OCI-LY1 (cell line): ENCODE measurements around the gene GSTO1.

ENCODE experiments used
- H2AFZ ChIP-seq: fragments of 200-600 bp; sonication (generic), shearing (Covaris generic); 2 replicates; pipeline ENCODE4 v1.6.0; 2014; ENCODE audit warnings: antibody characterized with exemption, mild to moderate bottlenecking, low read length
- H3F3A ChIP-seq: fragments of 200-600 bp; sonication (generic), shearing (Covaris generic); 2 replicates; pipeline ENCODE4 v1.6.0; 2014; ENCODE audit warnings: mild to moderate bottlenecking, antibody characterized with exemption, low read length, moderate library complexity; ENCODE audit not compliant: insufficient read depth
- H3K27ac ChIP-seq: fragments of 200-600 bp; sonication (generic); 2 replicates; pipeline ENCODE4 v1.5.1; 2014; ENCODE audit warnings: low read length, mixed run types, mild to moderate bottlenecking, low read depth; ENCODE audit not compliant: poor library complexity, severe bottlenecking
- H3K27me3 ChIP-seq: fragments of 200-600 bp; sonication (generic); 2 replicates; pipeline ENCODE4 v1.6.0; 2014; ENCODE audit warnings: antibody characterized with exemption, mild to moderate bottlenecking, low read length, moderate library complexity; ENCODE audit not compliant: insufficient read depth
- H3K36me3 ChIP-seq: fragments of 200-600 bp; sonication (generic); 2 replicates; pipeline ENCODE4 v1.6.1; 2014; ENCODE audit warnings: mild to moderate bottlenecking, antibody characterized with exemption, low read length, moderate library complexity, mixed read lengths; ENCODE audit not compliant: insufficient read depth
- H3K4me1 ChIP-seq: fragments of 200-600 bp; sonication (generic); 2 replicates; pipeline ENCODE4 v1.5.1; 2014; ENCODE audit warnings: mild to moderate bottlenecking, low read length, moderate library complexity; ENCODE audit not compliant: insufficient read depth, severe bottlenecking
- H3K4me2 ChIP-seq: fragments of 200-600 bp; sonication (generic), shearing (Covaris generic); 2 replicates; pipeline ENCODE4 v1.6.1; 2014; ENCODE audit warnings: low read length
- H3K4me3 ChIP-seq: fragments of 200-600 bp; sonication (generic); 2 replicates; pipeline ENCODE4 v1.5.1; 2014; ENCODE audit warnings: low read length, low read depth, mild to moderate bottlenecking, mixed read lengths; ENCODE audit not compliant: poor library complexity, severe bottlenecking
- H3K79me2 ChIP-seq: fragments of 200-600 bp; shearing (Covaris generic); 2 replicates; pipeline ENCODE4 v1.6.1; 2016; ENCODE audit warnings: mixed run types, low read length, mixed read lengths; ENCODE audit not compliant: insufficient read depth
- H3K9ac ChIP-seq: fragments of 200-600 bp; sonication (generic), shearing (Covaris generic); 2 replicates; pipeline ENCODE4 v1.6.1; 2014; ENCODE audit warnings: mild to moderate bottlenecking, low read length, mixed read lengths
- H3K9me2 ChIP-seq: fragments of 200-600 bp; sonication (generic), shearing (Covaris generic); 2 replicates; pipeline ENCODE4 v1.6.1; 2014; ENCODE audit warnings: low read depth, mild to moderate bottlenecking, low read length, mixed read lengths
- H3K9me3 ChIP-seq: fragments of 200-600 bp; shearing (Covaris generic); 2 replicates; pipeline ENCODE4 v1.6.1; 2014; ENCODE audit warnings: low read length, mixed read lengths
- H4K20me1 ChIP-seq: fragments of 200-600 bp; sonication (generic), shearing (Covaris generic); 2 replicates; pipeline ENCODE4 v1.6.0; 2016; ENCODE audit warnings: mild to moderate bottlenecking, low read length; ENCODE audit not compliant: insufficient read depth
- CTCF ChIP-seq: fragments of 200-600 bp; sonication (generic), shearing (Covaris generic); IDR thresholded peaks from 2 replicates; pipeline ENCODE4 v1.5.1; 2017; ENCODE audit warnings: mild to moderate bottlenecking, antibody characterized with exemption, low read length, moderate library complexity, mixed read lengths
- EZH2 ChIP-seq: fragments of 200-600 bp; sonication (generic), shearing (Covaris generic); IDR thresholded peaks from 2 replicates; pipeline ENCODE4 v1.8.0; 2017; ENCODE audit warnings: borderline replicate concordance, mixed run types, mild to moderate bottlenecking, antibody characterized with exemption, low read length, moderate library complexity, mixed read lengths

Gene GSTO1

GRCh38 chr10:104260775-104261115 is 6.1 kb downstream of the GSTO1 start:
- Histone ChIP-seq H3K36me3 (peaks cover 43% of the 10 kb centered on the region), H4K20me1 (no peaks in the 10 kb centered on the region), H3K9ac (no peak overlapping the region), H2AFZ (no peak overlapping the region), H3K9me3 (no peaks in the 10 kb centered on the region), H3K4me3 (no peak overlapping the region), H3K27me3 (no peaks in the 10 kb centered on the region), H3K27ac (no peak overlapping the region), H3K4me1 (peaks cover 6% of the 10 kb centered on the region), H3K9me2 (no peaks in the 10 kb centered on the region), H3K4me2 (no peak overlapping the region), H3K79me2 (no peaks in the 10 kb centered on the region; the same call in 1 of the 2 replicates), H3F3A (no peaks in the 10 kb centered on the region)
- TF ChIP-seq CTCF (no peak), EZH2 (no peak)

- H3K27me3 ChIP-seq = no peaks in the 10 kb centered on the region
- peaks cover 1% of the 10 kb centered on the region for H3K4me1 ChIP-seq
- H3F3A ChIP-seq = no peaks in the 10 kb centered on the region
- H3K79me2 ChIP-seq = peaks cover 4% of the 10 kb centered on the region; the same call in 1 of the 2 replicates
- H4K20me1 ChIP-seq = no peaks in the 10 kb centered on the region
- H3K4me3 ChIP-seq = no peak overlapping the region
- no peak overlapping the region for H3K4me2 ChIP-seq
- TF ChIP-seq EZH2 = no peak
- no peak for TF ChIP-seq CTCF
- no peaks in the 10 kb centered on the region for H3K9me2 ChIP-seq
- H3K9me3 ChIP-seq = no peaks in the 10 kb centered on the region
- no peak overlapping the region for H3K27ac ChIP-seq
- H2AFZ ChIP-seq = no peak overlapping the region
- H3K9ac ChIP-seq = no peak overlapping the region
- peaks cover 54% of the 10 kb centered on the region for H3K36me3 ChIP-seq
These were observed 7.4 kb downstream of the GSTO1 start for GRCh38 chr10:104262055-104262454.

GRCh38 chr10:104264783-104265182 is 10.1 kb downstream of the GSTO1 start:
- H3K27ac ChIP-seq = no peak overlapping the region
- H3F3A ChIP-seq = no peaks in the 10 kb centered on the region
- peaks cover 12% of the 10 kb centered on the region for H3K79me2 ChIP-seq
- no peak overlapping the region for H2AFZ ChIP-seq
- no peaks in the 10 kb centered on the region for H3K9me3 ChIP-seq
- no peak overlapping the region for H3K9ac ChIP-seq
- peaks cover 44% of the 10 kb centered on the region for H3K36me3 ChIP-seq
- TF ChIP-seq EZH2 (no peak), CTCF (no peak)
- H3K9me2 ChIP-seq = no peaks in the 10 kb centered on the region
- no peaks in the 10 kb centered on the region for H4K20me1 ChIP-seq
- H3K4me2 ChIP-seq = no peak overlapping the region
- peaks cover 20% of the 10 kb centered on the region for H3K4me1 ChIP-seq
- no peak overlapping the region for H3K4me3 ChIP-seq
- H3K27me3 ChIP-seq = no peaks in the 10 kb centered on the region
